ENCODE data around the gene CRIP3. TPM values are rescaled to one million over a fixed set of nuclear protein-coding genes. Genes with fewer than 3 reads are reported as not detected.

The CRIP3 gene
- total RNA-seq, 4 donors from 2014 or later: 0.38 to 0.72 (median 0.41) TPM; not detected in 1

GRCh38 chr6:43313813-43314212, 5.2 kb upstream of the CRIP3 start:
- no peak for TF ChIP-seq CTCF (IDR thresholded peaks at IDR 0.05)
- TF ChIP-seq POLR2A (IDR thresholded peaks at IDR 0.05): no peak
- WGBS, 2 donors: 87 to 89% methylated on average over 1 of the region's 1 CpG

GRCh38 chr6:43311666-43312065, 3.0 kb upstream of the CRIP3 start:
- DNase-seq: no peak
- no peak overlapping the region for H3K27ac ChIP-seq
- intact Hi-C loops (cut with DNase I): no loop called here
- H3K4me3 ChIP-seq: no peak overlapping the region
- H3K36me3 ChIP-seq: no peaks in the 10 kb centered on the region
- no peak for TF ChIP-seq POLR2A (IDR thresholded peaks at IDR 0.05)
- TF ChIP-seq CTCF (IDR thresholded peaks at IDR 0.05): no peak
- no peaks in the 10 kb centered on the region for H3K9me3 ChIP-seq
- 75 to 82% methylated on average over 3 of the region's 3 CpGs for WGBS, 2 donors
- H3K4me1 ChIP-seq: peaks cover 6 to 16% (median 9%) of the 10 kb centered on the region in 3 donors
- peaks cover 0 to 11% (median 0%) of the 10 kb centered on the region in 4 donors for H3K27me3 ChIP-seq

More at GRCh38 chr6:43313813-43314212, 5.2 kb upstream of the CRIP3 start:
- DNase-seq: no peak
- H3K36me3 ChIP-seq: no peaks in the 10 kb centered on the region
- H3K4me1 ChIP-seq: peaks cover 0 to 6% (median 3%) of the 10 kb centered on the region in 3 donors
- H3K27ac ChIP-seq: no peak overlapping the region
- no peak overlapping the region for H3K4me3 ChIP-seq
- peaks cover 0 to 3% (median 0%) of the 10 kb centered on the region in 4 donors for H3K27me3 ChIP-seq
- intact Hi-C loops (cut with DNase I): no loop called here
- no peaks in the 10 kb centered on the region for H3K9me3 ChIP-seq

GRCh38 chr6:43310624-43311023, 2.0 kb upstream of the CRIP3 start:
- Histone ChIP-seq H3K4me3 (no peak overlapping the region), H3K36me3 (no peaks in the 10 kb centered on the region), H3K9me3 (no peaks in the 10 kb centered on the region), H3K4me1 (peaks cover 6 to 16% (median 9%) of the 10 kb centered on the region in 3 donors), H3K27me3 (peaks cover 0 to 11% (median 0%) of the 10 kb centered on the region in 4 donors), H3K27ac (no peak overlapping the region)
- TF ChIP-seq POLR2A (IDR thresholded peaks at IDR 0.05) (no peak), CTCF (IDR thresholded peaks at IDR 0.05) (no peak)
- intact Hi-C loops (cut with DNase I): no loop called here
- no peak for DNase-seq

GRCh38 chr6:43310134-43310533, 1.5 kb upstream of the CRIP3 start:
- intact Hi-C loops (cut with DNase I): no loop called here
- H3K4me1 ChIP-seq: peaks cover 6 to 16% (median 9%) of the 10 kb centered on the region in 3 donors
- 94% methylated on average over 2 of the region's 2 CpGs for WGBS, 2 donors
- H3K36me3 ChIP-seq: no peaks in the 10 kb centered on the region
- H3K27ac ChIP-seq: no peak overlapping the region
- no peak for DNase-seq
- no peak overlapping the region for H3K4me3 ChIP-seq
- no peaks in the 10 kb centered on the region for H3K9me3 ChIP-seq
- TF ChIP-seq CTCF (IDR thresholded peaks at IDR 0.05): no peak
- TF ChIP-seq POLR2A (IDR thresholded peaks at IDR 0.05): no peak
- H3K27me3 ChIP-seq: peaks cover 0 to 11% (median 0%) of the 10 kb centered on the region in 4 donors

GRCh38 chr6:43308990-43309477, 408 bp upstream of the CRIP3 start:
- peak overlapping the region; percentile 20 to 62 (median 40) for H3K4me3 ChIP-seq
- intact Hi-C loops (cut with DNase I): no loop called here
- H3K9me3 ChIP-seq: no peaks in the 10 kb centered on the region
- TF ChIP-seq CTCF (IDR thresholded peaks at IDR 0.05): no peak
- TF ChIP-seq POLR2A (IDR thresholded peaks at IDR 0.05): no peak
- H3K4me1 ChIP-seq: peaks cover 6 to 16% (median 9%) of the 10 kb centered on the region in 3 donors
- peaks cover 0 to 11% (median 0%) of the 10 kb centered on the region in 4 donors for H3K27me3 ChIP-seq
- H3K36me3 ChIP-seq: no peaks in the 10 kb centered on the region
- WGBS, 2 donors: 35 to 36% methylated on average over 7 to 8 of the region's 9 CpGs
- H3K27ac ChIP-seq: no peak overlapping the region
- no peak for DNase-seq

All from esophagus squamous epithelium (tissue), 5 donors.